OCI-LY7 (cell line): ENCODE data around the gene COLEC12. TPM values are rescaled to one million over a fixed set of nuclear protein-coding genes. Genes with fewer than 3 reads are reported as not detected.

Experiments used
- BruUV-seq: library from RNA; stranded (reverse); fragments of 400-500 nt; replicated peaks from 2 replicates; lab custom pipeline; 2021; lab: Mats Ljungman, UMichigan
- CTCF ChIA-PET: fragments of 300-600 bp; sonication (Branson Sonifier 250); formaldehyde crosslinking; loops from one replicate; lab custom pipeline; 2022; ENCODE audit warnings: antibody characterized with exemption; ENCODE audit not compliant: unreplicated experiment; lab: Charles Lee
- POLR2A ChIA-PET: fragments of 300-600 bp; sonication (Branson Sonifier 250); formaldehyde crosslinking; loops from one replicate; lab custom pipeline; 2022; ENCODE audit warnings: antibody characterized with exemption; lab: Charles Lee
- DNase-seq: peaks from one replicate; pipeline ENCODE4 v3.0.0-alpha.2; 2015; ENCODE audit warnings: low spot score
- H2AFZ ChIP-seq: fragments of 200-600 bp; sonication (generic), shearing (Covaris generic); 2 replicates; pipeline ENCODE4 v1.6.1; 2014; ENCODE audit warnings: mild to moderate bottlenecking, antibody characterized with exemption, low read length, moderate library complexity
- H3K27ac ChIP-seq: fragments of 200-600 bp; sonication (generic); 2 replicates; pipeline ENCODE4 v1.5.1; 2014; ENCODE audit warnings: mixed run types, low read depth, mild to moderate bottlenecking, moderate library complexity, low read length, inconsistent platforms; ENCODE audit not compliant: poor library complexity, severe bottlenecking
- H3K36me3 ChIP-seq: fragments of 200-600 bp; sonication (generic); 2 replicates; pipeline ENCODE4 v1.6.1; 2014; ENCODE audit warnings: mild to moderate bottlenecking, antibody characterized with exemption, low read length, moderate library complexity, mixed read lengths; ENCODE audit not compliant: insufficient read depth
- H3K4me1 ChIP-seq: fragments of 200-600 bp; sonication (generic); 2 replicates; pipeline ENCODE4 v1.5.1; 2014; ENCODE audit warnings: mild to moderate bottlenecking, low read length; ENCODE audit not compliant: insufficient read depth, poor library complexity, severe bottlenecking
- H3K4me2 ChIP-seq: fragments of 200-600 bp; sonication (generic); 2 replicates; pipeline ENCODE4 v1.6.1; 2014; ENCODE audit warnings: mild to moderate bottlenecking, low read length
- H3K4me3 ChIP-seq: fragments of 200-600 bp; sonication (generic); 2 replicates; pipeline ENCODE4 v1.5.1; 2014; ENCODE audit warnings: mild to moderate bottlenecking, low read depth, low read length; ENCODE audit not compliant: poor library complexity, severe bottlenecking
- H3K79me2 ChIP-seq: fragments of 200-600 bp; sonication (generic); 2 replicates; pipeline ENCODE4 v1.6.1; 2016; ENCODE audit warnings: low read depth, mild to moderate bottlenecking, low read length, moderate library complexity, mixed read lengths; ENCODE audit not compliant: insufficient read depth
- H3K9me2 ChIP-seq: fragments of 200-600 bp; sonication (generic); 2 replicates; pipeline ENCODE4 v1.6.1; 2016; ENCODE audit warnings: mild to moderate bottlenecking, low read length, mixed read lengths; ENCODE audit not compliant: insufficient read depth
- H3K9me3 ChIP-seq: fragments of 200-600 bp; sonication (generic); 2 replicates; pipeline ENCODE4 v1.6.1; 2014; ENCODE audit warnings: mild to moderate bottlenecking, mixed run types, low read length, mixed read lengths
- H4K20me1 ChIP-seq: fragments of 200-600 bp; sonication (generic); 2 replicates; pipeline ENCODE4 v1.6.1; 2014; ENCODE audit warnings: mild to moderate bottlenecking, antibody characterized with exemption, low read length, moderate library complexity, mixed read lengths; ENCODE audit not compliant: insufficient read depth
- CTCF ChIP-seq: fragments of 200-600 bp; sonication (generic); conservative IDR thresholded peaks from 2 replicates; pipeline ENCODE4 v1.5.1; 2014; ENCODE audit warnings: mild to moderate bottlenecking, antibody characterized with exemption, low read length, moderate library complexity, mixed read lengths
- EZH2phosphoT487 ChIP-seq: fragments of 200-600 bp; sonication (generic); IDR thresholded peaks from 2 replicates; pipeline ENCODE4 v1.6.1; 2018; ENCODE audit warnings: low read depth, borderline replicate concordance, mild to moderate bottlenecking, mixed run types, antibody characterized with exemption, low read length, moderate library complexity, mixed read lengths
- intact Hi-C: fragments of 100-400 bp; cut with micrococcal nuclease; formaldehyde crosslinking; loops from one replicate; pipeline ENCODE4 v1.10.0; 2022; ENCODE audit not compliant: unreplicated experiment
- total RNA-seq, 2 experiments: library from RNA; depleted of rRNA in 1 of 2; stranded (reverse); fragments of >200 nt in 1 of 2; shearing (Covaris generic) in 1 of 2; gene quantifications; 2 replicates each; pipeline ENCODE4 v1.2.3, GENCODE V29; 2014 to 2022

Gene COLEC12
- total RNA-seq, 2 experiments from 2014 or later, result not detected

GRCh38 chr18:376311-376710 is 124.2 kb downstream of the COLEC12 start:
- H3K27ac ChIP-seq, result no peak overlapping the region
- H3K9me3 ChIP-seq, result no peaks in the 10 kb centered on the region
- no peaks in the 10 kb centered on the region for H4K20me1 ChIP-seq
- intact Hi-C loops, result no loop called here
- H3K79me2 ChIP-seq, result no peaks in the 10 kb centered on the region
- ChIA-PET POLR2A (interaction anchor here (1.4 kb wide), 1 partner anchor 13 kb away, joined by 3 read pairs; no protein-coding TSS in a partner anchor), CTCF (no interaction called here)
- no peaks in the 10 kb centered on the region for H3K36me3 ChIP-seq
- no peak overlapping the region for H2AFZ ChIP-seq
- H3K9me2 ChIP-seq, result no peaks in the 10 kb centered on the region
- DNase-seq, result no peak
- H3K4me1 ChIP-seq, result no peaks in the 10 kb centered on the region
- BruUV-seq, result no TSS peak
- TF ChIP-seq CTCF, result no peak
- TF ChIP-seq EZH2phosphoT487, result no peak
- H3K4me3 ChIP-seq, result no peak overlapping the region
- H3K4me2 ChIP-seq, result no peak overlapping the region

- no peaks in the 10 kb centered on the region for H3K9me2 ChIP-seq
- TF ChIP-seq EZH2phosphoT487, result no peak
- no peak for TF ChIP-seq CTCF
- POLR2A ChIA-PET, result interaction anchor here (1.1 kb wide), 1 partner anchor 13 kb away, joined by 3 read pairs; no protein-coding TSS in a partner anchor
These were observed 125.8 kb downstream of the COLEC12 start for GRCh38 chr18:374721-375168.

GRCh38 chr18:373780-374179 is 126.7 kb downstream of the COLEC12 start:
- no peaks in the 10 kb centered on the region for H3K4me1 ChIP-seq
- H3K79me2 ChIP-seq, result no peaks in the 10 kb centered on the region
- H2AFZ ChIP-seq, result no peak overlapping the region
- no peak overlapping the region for H3K4me2 ChIP-seq
- TF ChIP-seq EZH2phosphoT487 (no peak), CTCF (no peak)
- POLR2A ChIA-PET, result interaction anchor here (1.1 kb wide), 1 partner anchor 12 kb away, joined by 3 read pairs; no protein-coding TSS in a partner anchor
- no peaks in the 10 kb centered on the region for H4K20me1 ChIP-seq
- no peak overlapping the region for H3K4me3 ChIP-seq
- intact Hi-C loops, result no loop called here
- no peaks in the 10 kb centered on the region for H3K9me3 ChIP-seq
- no peak for DNase-seq
- no TSS peak for BruUV-seq
- H3K9me2 ChIP-seq, result no peaks in the 10 kb centered on the region
- CTCF ChIA-PET, result no interaction called here
- H3K36me3 ChIP-seq, result no peaks in the 10 kb centered on the region
- no peak overlapping the region for H3K27ac ChIP-seq

More at GRCh38 chr18:374721-375168, 125.8 kb downstream of the COLEC12 start:
- Histone ChIP-seq H3K4me3 (no peak overlapping the region), H3K79me2 (no peaks in the 10 kb centered on the region), H4K20me1 (no peaks in the 10 kb centered on the region), H3K27ac (no peak overlapping the region), H3K4me2 (no peak overlapping the region), H2AFZ (no peak overlapping the region), H3K9me3 (no peaks in the 10 kb centered on the region), H3K36me3 (no peaks in the 10 kb centered on the region), H3K4me1 (no peaks in the 10 kb centered on the region)
- CTCF ChIA-PET, result no interaction called here
- no TSS peak for BruUV-seq
- no peak for DNase-seq
- intact Hi-C loops, result no loop called here
